GM23338 (cell line): Measurements from ENCODE around the gene EDEM3. TPM values are rescaled to one million over a fixed set of nuclear protein-coding genes. Genes with fewer than 3 reads are reported as not detected.
A peak's percentile ranks its signal among the peaks of the same experiment; 100 is the strongest.
"Not testable (repeated sequence)": the region's sequence is repeated elsewhere in the genome, so short reads cannot be mapped to it uniquely, and the experiment has no call there.

Source experiments
- ATAC-seq: fragments of 200-7000 bp; cut with Tn5 transposase; 3 replicates; pipeline ENCODE4 v1.9.1; 2020
- DNase-seq: peaks from one replicate; pipeline ENCODE4 v3.0.0-alpha.2; 2015; ENCODE audit warnings: low spot score
- H2AFZ ChIP-seq: fragments of 200-600 bp; sonication (generic); 2 replicates; pipeline ENCODE4 v1.8.0; 2016; ENCODE audit warnings: antibody characterized with exemption, mild to moderate bottlenecking, moderate library complexity
- H3F3A ChIP-seq: fragments of 200-600 bp; sonication (generic); replicated peaks from 2 replicates; pipeline ENCODE4 v1.8.0; 2017; ENCODE audit warnings: antibody characterized with exemption, mixed run types, low read depth
- H3K27ac ChIP-seq: fragments of 200-600 bp; sonication (generic); 2 replicates; pipeline ENCODE4 v1.6.1; 2016; ENCODE audit warnings: low read depth
- H3K27me3 ChIP-seq: fragments of 200-600 bp; sonication (generic); 2 replicates; pipeline ENCODE4 v1.8.0; 2016; ENCODE audit warnings: mild to moderate bottlenecking, mixed run types, moderate library complexity; ENCODE audit not compliant: insufficient read depth
- H3K36me3 ChIP-seq: fragments of 200-600 bp; sonication (generic); 2 replicates; pipeline ENCODE4 v1.8.0; 2016; ENCODE audit warnings: mild to moderate bottlenecking; ENCODE audit not compliant: insufficient read depth
- H3K4me1 ChIP-seq: fragments of 200-600 bp; sonication (generic); 2 replicates; pipeline ENCODE4 v1.8.0; 2016; ENCODE audit warnings: mild to moderate bottlenecking, moderate library complexity; ENCODE audit not compliant: insufficient read depth
- H3K4me2 ChIP-seq: fragments of 200-600 bp; sonication (generic); 2 replicates; pipeline ENCODE4 v1.7.1; 2017; ENCODE audit warnings: mixed run types
- H3K4me3 ChIP-seq: fragments of 200-600 bp; sonication (generic); 2 replicates; pipeline ENCODE4 v1.6.1; 2016; ENCODE audit warnings: mixed run types
- H3K79me2 ChIP-seq: fragments of 200-600 bp; sonication (generic); replicated peaks from 2 replicates; pipeline ENCODE4 v1.8.0; 2017; ENCODE audit warnings: mild to moderate bottlenecking; ENCODE audit not compliant: insufficient read depth
- H3K9me2 ChIP-seq: fragments of 200-600 bp; sonication (generic); 2 replicates; pipeline ENCODE4 v1.8.0; 2017; ENCODE audit not compliant: insufficient read depth
- H4K20me1 ChIP-seq: fragments of 200-600 bp; sonication (generic); replicated peaks from 2 replicates; pipeline ENCODE4 v1.8.0; 2017; ENCODE audit warnings: mild to moderate bottlenecking; ENCODE audit not compliant: insufficient read depth
- H3K27ac Mint-ChIP-seq: 2 replicates; pipeline ENCODE4 v1.8.0; 2020; ENCODE audit warnings: inconsistent platforms, mild to moderate bottlenecking, moderate library complexity, mixed read lengths
- H3K27me3 Mint-ChIP-seq: 3 replicates; pipeline ENCODE4 v1.8.0; 2022; ENCODE audit warnings: low read depth, mild to moderate bottlenecking, moderate library complexity, mixed read lengths, inconsistent platforms; ENCODE audit not compliant: insufficient read depth, poor library complexity
- H3K36me3 Mint-ChIP-seq: 3 replicates; pipeline ENCODE4 v1.8.0; 2021; ENCODE audit warnings: low read depth, mild to moderate bottlenecking, inconsistent platforms, moderate library complexity, mixed read lengths
- H3K4me1 Mint-ChIP-seq: 3 replicates; pipeline ENCODE4 v1.8.0; 2020; ENCODE audit warnings: mild to moderate bottlenecking, inconsistent platforms, mixed read lengths
- H3K4me3 Mint-ChIP-seq: 3 replicates; pipeline ENCODE4 v1.8.0; 2021; ENCODE audit warnings: moderate library complexity, mild to moderate bottlenecking, inconsistent platforms, mixed read lengths
- H3K9me3 Mint-ChIP-seq: 3 replicates; pipeline ENCODE4 v1.8.0; 2020; ENCODE audit warnings: moderate library complexity, mild to moderate bottlenecking, inconsistent platforms, mixed read lengths
- EZH2phosphoT487 ChIP-seq: fragments of 200-600 bp; sonication (generic); IDR thresholded peaks from one replicate; pipeline ENCODE4 v1.8.1; 2018; ENCODE audit warnings: antibody characterized with exemption; ENCODE audit not compliant: unreplicated experiment
- JUNB ChIP-seq: IDR thresholded peaks from one replicate; pipeline ENCODE4 v1.6.1; 2016; ENCODE audit warnings: antibody characterized with exemption; ENCODE audit not compliant: unreplicated experiment
- NANOG ChIP-seq: IDR thresholded peaks from 2 replicates; pipeline ENCODE4 v1.6.1; 2016; ENCODE audit warnings: antibody characterized with exemption, borderline replicate concordance
- POLR2AphosphoS5 ChIP-seq: IDR thresholded peaks from 2 replicates; pipeline ENCODE4 v1.6.1; 2016; ENCODE audit warnings: antibody characterized with exemption, low read depth
- STAT1 ChIP-seq: IDR thresholded peaks from one replicate; pipeline ENCODE4 v1.6.1; 2016; ENCODE audit warnings: antibody characterized with exemption; ENCODE audit not compliant: unreplicated experiment
- ZNF114 ChIP-seq: fragments of 250-450 bp; sonication (Bioruptor Pico); IDR thresholded peaks from 2 replicates; pipeline ENCODE4 v1.5.0; 2020; ENCODE audit warnings: mild to moderate bottlenecking, moderate library complexity
- ZNF331 ChIP-seq: fragments of 250-450 bp; sonication (Bioruptor Pico); IDR thresholded peaks from 2 replicates; pipeline ENCODE4 v1.5.0; 2020; ENCODE audit warnings: low read depth, mild to moderate bottlenecking, moderate library complexity
- polyA plus RNA-seq: library from polyadenylated mRNA; unstranded; fragments of >200 nt; fragmentation: Nextera tagmentation; extraction: Ambion mirVana; gene quantifications from 2 replicates; pipeline ENCODE4 v1.2.1, GENCODE V29; 2016
- total RNA-seq: library from RNA; depleted of rRNA; stranded (reverse); fragments of >200 nt; shearing (Covaris generic); gene quantifications from 2 replicates; pipeline ENCODE4 v1.2.3, GENCODE V29; 2014
- TF ChIP-seq, protein P1 (sequence below): IDR thresholded peaks from 2 replicates; pipeline ENCODE4 v1.6.1; 2016; ENCODE audit warnings: antibody characterized with exemption
- TF ChIP-seq, protein P2 (sequence below): IDR thresholded peaks from one replicate; pipeline ENCODE4 v1.6.1; 2018; ENCODE audit warnings: antibody characterized with exemption; ENCODE audit not compliant: unreplicated experiment

EDEM3 gene
- total and polyA plus RNA-seq, 2 experiments from 2014 or later: 4.8 to 11.5 TPM

DNA sequence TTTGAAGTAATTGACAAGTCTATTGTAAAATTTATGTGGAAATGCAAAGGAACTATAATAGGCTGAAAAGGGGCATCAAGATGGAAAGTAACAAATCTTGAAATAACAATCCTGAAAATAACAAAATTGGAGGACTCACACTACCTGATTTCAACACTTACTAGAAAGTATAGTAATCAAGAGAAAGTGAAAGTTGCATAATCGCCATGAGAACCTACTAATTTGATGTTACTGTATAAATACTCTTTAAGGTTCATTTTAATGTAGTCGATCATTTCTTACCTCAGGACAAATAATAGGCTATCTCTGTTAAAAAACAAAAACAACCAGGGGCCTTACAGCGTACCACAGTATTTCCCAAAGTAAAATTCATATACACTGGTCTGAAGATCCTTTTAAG, 71.7 kb downstream of the EDEM3 start:
- H3K4me1 Mint-ChIP-seq: peaks cover 6% of the 10 kb centered on the region
- Histone ChIP-seq H3K4me2 (no peak overlapping the region), H4K20me1 (no peaks in the 10 kb centered on the region), H2AFZ (peak overlapping the region; percentile 86; the same call in 1 of the 2 replicates), H3K79me2 (no peaks in the 10 kb centered on the region), H3K27ac (no peak overlapping the region), H3K4me1 (no peaks in the 10 kb centered on the region; the same call in 1 of the 2 replicates), H3K36me3 (no peaks in the 10 kb centered on the region), H3F3A (no peaks in the 10 kb centered on the region), H3K4me3 (no peak overlapping the region), H3K9me2 (no peaks in the 10 kb centered on the region), H3K27me3 (no peaks in the 10 kb centered on the region)
- TF ChIP-seq, protein P1, sequence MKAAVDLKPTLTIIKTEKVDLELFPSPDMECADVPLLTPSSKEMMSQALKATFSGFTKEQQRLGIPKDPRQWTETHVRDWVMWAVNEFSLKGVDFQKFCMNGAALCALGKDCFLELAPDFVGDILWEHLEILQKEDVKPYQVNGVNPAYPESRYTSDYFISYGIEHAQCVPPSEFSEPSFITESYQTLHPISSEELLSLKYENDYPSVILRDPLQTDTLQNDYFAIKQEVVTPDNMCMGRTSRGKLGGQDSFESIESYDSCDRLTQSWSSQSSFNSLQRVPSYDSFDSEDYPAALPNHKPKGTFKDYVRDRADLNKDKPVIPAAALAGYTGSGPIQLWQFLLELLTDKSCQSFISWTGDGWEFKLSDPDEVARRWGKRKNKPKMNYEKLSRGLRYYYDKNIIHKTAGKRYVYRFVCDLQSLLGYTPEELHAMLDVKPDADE: no peak
- no peak for TF ChIP-seq EZH2phosphoT487
- TF ChIP-seq ZNF114 (CRISPR knock-in tag): no peak
- H3K4me3 Mint-ChIP-seq: no peak overlapping the region
- ATAC-seq: no peak
- H3K27ac Mint-ChIP-seq: no peak overlapping the region
- no peaks in the 10 kb centered on the region for H3K27me3 Mint-ChIP-seq
- H3K9me3 Mint-ChIP-seq: peaks cover 14% of the 10 kb centered on the region
- DNase-seq: no peak
- peaks cover 6% of the 10 kb centered on the region; the same call in 2 of the 3 replicates for H3K36me3 Mint-ChIP-seq

DNA sequence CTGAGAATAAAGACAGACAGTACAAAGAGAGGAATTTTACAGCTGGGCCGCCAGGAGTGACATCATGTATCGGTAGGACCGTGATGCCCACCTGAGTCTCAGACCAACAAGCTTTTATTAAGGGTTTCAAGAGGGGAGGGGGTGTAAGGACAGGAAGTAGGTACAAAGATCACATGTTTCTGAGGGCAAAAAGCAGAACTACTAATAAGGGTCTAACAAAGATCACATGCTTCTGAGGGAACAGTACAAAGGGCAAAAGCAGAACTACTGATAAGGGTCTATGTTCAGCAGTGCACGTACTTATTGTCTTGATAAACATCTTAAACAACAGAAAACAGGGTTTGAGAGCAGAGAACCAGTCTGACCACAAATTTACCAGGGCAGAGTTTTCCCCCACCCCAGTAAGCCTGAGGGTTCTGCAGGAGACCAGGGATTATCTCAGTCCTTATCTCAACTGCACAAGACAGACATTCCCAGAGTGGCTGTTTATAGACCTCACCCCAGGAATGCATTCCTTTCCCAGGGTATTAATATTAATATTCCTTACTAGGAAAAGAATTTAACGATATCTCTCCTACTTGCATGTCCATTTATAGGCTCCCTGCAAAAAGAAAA, 73.9 kb downstream of the EDEM3 start:
- H3K4me1 ChIP-seq, H3K4me3 Mint-ChIP-seq, H3K27ac ChIP-seq, H3F3A ChIP-seq, H3K36me3 Mint-ChIP-seq, H3K4me3 ChIP-seq, H3K4me2 ChIP-seq, H4K20me1 ChIP-seq, H3K27me3 Mint-ChIP-seq, H2AFZ ChIP-seq, H3K27ac Mint-ChIP-seq, H3K27me3 ChIP-seq, H3K36me3 ChIP-seq, ATAC-seq, H3K4me1 Mint-ChIP-seq, H3K9me2 ChIP-seq, H3K79me2 ChIP-seq, DNase-seq: not testable (repeated sequence)
- H3K9me3 Mint-ChIP-seq: peaks cover 14% of the 10 kb centered on the region

DNA sequence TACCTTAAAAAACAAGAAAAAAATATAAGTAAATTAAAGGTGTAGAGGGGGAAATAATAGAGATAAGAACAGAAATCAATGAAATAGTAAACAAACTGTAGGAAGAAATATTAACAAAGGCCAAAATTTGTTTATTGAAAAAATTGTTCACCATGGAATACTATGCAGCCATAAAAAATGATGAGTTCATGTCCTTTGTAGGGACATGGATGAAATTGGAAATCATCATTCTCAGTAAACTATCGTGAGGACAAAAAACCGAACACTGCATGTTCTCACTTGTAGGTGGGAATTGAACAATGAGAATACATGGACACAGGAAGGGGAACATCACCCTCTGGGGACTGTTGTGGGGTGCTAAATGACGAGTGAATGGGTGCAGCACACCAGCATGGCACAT, 75.2 kb downstream of the EDEM3 start:
- H2AFZ ChIP-seq, H3K79me2 ChIP-seq, H3K4me1 ChIP-seq, H3K9me2 ChIP-seq, H4K20me1 ChIP-seq, H3K27ac ChIP-seq, ATAC-seq, H3K4me2 ChIP-seq, H3K4me3 ChIP-seq, H3K4me3 Mint-ChIP-seq, H3K27me3 ChIP-seq, H3F3A ChIP-seq, H3K36me3 Mint-ChIP-seq, H3K36me3 ChIP-seq, H3K4me1 Mint-ChIP-seq, H3K27me3 Mint-ChIP-seq, H3K27ac Mint-ChIP-seq, DNase-seq: not testable (repeated sequence)
- peaks cover 14% of the 10 kb centered on the region for H3K9me3 Mint-ChIP-seq

DNA sequence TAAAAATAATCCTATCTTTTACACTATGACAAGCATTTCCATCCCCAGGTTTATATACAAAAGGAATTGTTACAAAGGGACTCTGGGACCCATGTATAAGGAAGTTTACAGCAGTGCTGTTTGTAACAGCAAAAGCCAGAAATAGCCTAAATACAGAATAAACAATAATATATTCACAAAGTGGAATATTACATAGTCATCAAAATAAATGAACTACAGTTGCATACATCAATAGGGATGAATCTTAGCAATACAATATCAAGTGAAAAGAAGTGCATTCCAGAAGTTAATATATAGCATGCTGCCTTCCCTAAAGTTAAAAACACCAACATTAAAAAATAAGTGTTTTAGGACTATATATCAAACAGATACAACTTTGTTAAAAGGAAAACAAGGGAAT, 77.3 kb downstream of the EDEM3 start:
- H3K27ac Mint-ChIP-seq: no peak overlapping the region
- peaks cover 16% of the 10 kb centered on the region for H3K4me1 ChIP-seq
- no peak overlapping the region for H3K4me3 Mint-ChIP-seq
- H3K9me3 Mint-ChIP-seq: peaks cover 14% of the 10 kb centered on the region
- ATAC-seq: no peak
- peaks cover 20% of the 10 kb centered on the region for H3K4me1 Mint-ChIP-seq
- H3K4me2 ChIP-seq: no peak overlapping the region
- H3K9me2 ChIP-seq: no peaks in the 10 kb centered on the region
- no peaks in the 10 kb centered on the region for H3K79me2 ChIP-seq
- no peaks in the 10 kb centered on the region for H3K27me3 ChIP-seq
- no peaks in the 10 kb centered on the region for H4K20me1 ChIP-seq
- no peak overlapping the region for H3K27ac ChIP-seq
- H3K27me3 Mint-ChIP-seq: peaks cover 4% of the 10 kb centered on the region
- DNase-seq: no peak
- H3K4me3 ChIP-seq: no peak overlapping the region
- no peaks in the 10 kb centered on the region for H3K36me3 ChIP-seq
- peaks cover 6% of the 10 kb centered on the region; the same call in 2 of the 3 replicates for H3K36me3 Mint-ChIP-seq
- no peaks in the 10 kb centered on the region for H3F3A ChIP-seq
- no peak overlapping the region for H2AFZ ChIP-seq
- TF ChIP-seq, protein P1: no peak
- TF ChIP-seq POLR2AphosphoS5: no peak
- no peak for TF ChIP-seq JUNB
- no peak for TF ChIP-seq ZNF331 (CRISPR knock-in tag)
- TF ChIP-seq, protein P2, sequence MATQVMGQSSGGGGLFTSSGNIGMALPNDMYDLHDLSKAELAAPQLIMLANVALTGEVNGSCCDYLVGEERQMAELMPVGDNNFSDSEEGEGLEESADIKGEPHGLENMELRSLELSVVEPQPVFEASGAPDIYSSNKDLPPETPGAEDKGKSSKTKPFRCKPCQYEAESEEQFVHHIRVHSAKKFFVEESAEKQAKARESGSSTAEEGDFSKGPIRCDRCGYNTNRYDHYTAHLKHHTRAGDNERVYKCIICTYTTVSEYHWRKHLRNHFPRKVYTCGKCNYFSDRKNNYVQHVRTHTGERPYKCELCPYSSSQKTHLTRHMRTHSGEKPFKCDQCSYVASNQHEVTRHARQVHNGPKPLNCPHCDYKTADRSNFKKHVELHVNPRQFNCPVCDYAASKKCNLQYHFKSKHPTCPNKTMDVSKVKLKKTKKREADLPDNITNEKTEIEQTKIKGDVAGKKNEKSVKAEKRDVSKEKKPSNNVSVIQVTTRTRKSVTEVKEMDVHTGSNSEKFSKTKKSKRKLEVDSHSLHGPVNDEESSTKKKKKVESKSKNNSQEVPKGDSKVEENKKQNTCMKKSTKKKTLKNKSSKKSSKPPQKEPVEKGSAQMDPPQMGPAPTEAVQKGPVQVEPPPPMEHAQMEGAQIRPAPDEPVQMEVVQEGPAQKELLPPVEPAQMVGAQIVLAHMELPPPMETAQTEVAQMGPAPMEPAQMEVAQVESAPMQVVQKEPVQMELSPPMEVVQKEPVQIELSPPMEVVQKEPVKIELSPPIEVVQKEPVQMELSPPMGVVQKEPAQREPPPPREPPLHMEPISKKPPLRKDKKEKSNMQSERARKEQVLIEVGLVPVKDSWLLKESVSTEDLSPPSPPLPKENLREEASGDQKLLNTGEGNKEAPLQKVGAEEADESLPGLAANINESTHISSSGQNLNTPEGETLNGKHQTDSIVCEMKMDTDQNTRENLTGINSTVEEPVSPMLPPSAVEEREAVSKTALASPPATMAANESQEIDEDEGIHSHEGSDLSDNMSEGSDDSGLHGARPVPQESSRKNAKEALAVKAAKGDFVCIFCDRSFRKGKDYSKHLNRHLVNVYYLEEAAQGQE: no peak
- no peak for TF ChIP-seq NANOG
- no peak for TF ChIP-seq ZNF114 (CRISPR knock-in tag)
- TF ChIP-seq STAT1: no peak
- no peak for TF ChIP-seq EZH2phosphoT487
